Loucy (cell line): Measurements from ENCODE around the gene BFSP1.

Experiments used
- H2AFZ ChIP-seq: fragments of 200-600 bp; sonication (generic); 2 replicates; pipeline ENCODE4 v1.6.0; 2016; ENCODE audit warnings: antibody characterized with exemption, mild to moderate bottlenecking, low read length, moderate library complexity
- H3F3A ChIP-seq: fragments of 200-600 bp; 2 replicates; pipeline ENCODE4 v1.6.0; 2016; ENCODE audit warnings: antibody characterized with exemption, low read depth, mild to moderate bottlenecking
- H3K27me3 ChIP-seq: fragments of 200-600 bp; sonication (generic); 2 replicates; pipeline ENCODE4 v1.6.1; 2014; ENCODE audit warnings: low read length, mild to moderate bottlenecking; ENCODE audit not compliant: insufficient read depth, poor library complexity, severe bottlenecking
- H3K36me3 ChIP-seq: fragments of 200-600 bp; sonication (generic); 2 replicates; pipeline ENCODE4 v1.6.1; 2016; ENCODE audit warnings: low read length; ENCODE audit not compliant: insufficient read depth
- H3K4me1 ChIP-seq: fragments of 200-600 bp; sonication (generic); 2 replicates; pipeline ENCODE4 v1.5.1; 2014; ENCODE audit warnings: low read length, mild to moderate bottlenecking; ENCODE audit not compliant: insufficient read depth, poor library complexity, severe bottlenecking
- H3K4me2 ChIP-seq: fragments of 200-600 bp; sonication (generic); 2 replicates; pipeline ENCODE4 v1.6.0; 2014; ENCODE audit warnings: antibody characterized with exemption, low read length, low read depth, mild to moderate bottlenecking; ENCODE audit not compliant: poor library complexity, severe bottlenecking
- H3K4me3 ChIP-seq: fragments of 200-600 bp; sonication (generic); 2 replicates; pipeline ENCODE4 v1.5.1; 2014; ENCODE audit warnings: low read length, mild to moderate bottlenecking, mixed read lengths; ENCODE audit not compliant: poor library complexity, severe bottlenecking
- H3K79me2 ChIP-seq: fragments of 200-600 bp; sonication (generic); 2 replicates; pipeline ENCODE4 v1.6.1; 2014; ENCODE audit warnings: low read length; ENCODE audit not compliant: insufficient read depth
- H3K9ac ChIP-seq: fragments of 200-600 bp; sonication (generic); 2 replicates; pipeline ENCODE4 v1.6.0; 2014; ENCODE audit warnings: mild to moderate bottlenecking, low read depth, low read length, moderate library complexity; ENCODE audit not compliant: poor library complexity, severe bottlenecking
- H3K9me2 ChIP-seq: fragments of 200-600 bp; sonication (generic); replicated peaks from 2 replicates; pipeline ENCODE4 v1.6.1; 2016; ENCODE audit warnings: low read depth, low read length, mixed read lengths
- H3K9me3 ChIP-seq: fragments of 200-600 bp; sonication (generic); 2 replicates; pipeline ENCODE4 v1.6.1; 2014; ENCODE audit warnings: mild to moderate bottlenecking, antibody characterized with exemption, low read length, low read depth; ENCODE audit not compliant: insufficient read depth
- H4K20me1 ChIP-seq: fragments of 200-600 bp; sonication (generic); 2 replicates; pipeline ENCODE4 v1.6.0; 2014; ENCODE audit warnings: antibody characterized with exemption, low read length, mild to moderate bottlenecking; ENCODE audit not compliant: insufficient read depth, poor library complexity, severe bottlenecking
- CTCF ChIP-seq: fragments of 200-600 bp; sonication (generic); conservative IDR thresholded peaks from 2 replicates; pipeline ENCODE4 v1.5.1; 2014; ENCODE audit warnings: mild to moderate bottlenecking, antibody characterized with exemption, low read length
- EZH2phosphoT487 ChIP-seq: fragments of 200-600 bp; IDR thresholded peaks from 2 replicates; pipeline ENCODE4 v1.6.1; 2018; ENCODE audit warnings: antibody characterized with exemption, mild to moderate bottlenecking, moderate library complexity, borderline replicate concordance

The BFSP1 gene

GRCh38 chr20:17471606-17472187 lies 59.5 kb downstream of the BFSP1 start:
- H3K4me2 ChIP-seq: no peak overlapping the region
- no peaks in the 10 kb centered on the region for H3K4me1 ChIP-seq
- TF ChIP-seq CTCF: no peak
- TF ChIP-seq EZH2phosphoT487: no peak
- no peak overlapping the region for H3K9ac ChIP-seq
- no peaks in the 10 kb centered on the region for H3K27me3 ChIP-seq
- H3K9me2 ChIP-seq: no peaks in the 10 kb centered on the region
- H3K9me3 ChIP-seq: no peaks in the 10 kb centered on the region
- no peaks in the 10 kb centered on the region for H4K20me1 ChIP-seq
- no peaks in the 10 kb centered on the region for H3F3A ChIP-seq
- H3K36me3 ChIP-seq: no peaks in the 10 kb centered on the region
- H3K79me2 ChIP-seq: no peaks in the 10 kb centered on the region
- H3K4me3 ChIP-seq: no peak overlapping the region
- H2AFZ ChIP-seq: no peak overlapping the region

DNA sequence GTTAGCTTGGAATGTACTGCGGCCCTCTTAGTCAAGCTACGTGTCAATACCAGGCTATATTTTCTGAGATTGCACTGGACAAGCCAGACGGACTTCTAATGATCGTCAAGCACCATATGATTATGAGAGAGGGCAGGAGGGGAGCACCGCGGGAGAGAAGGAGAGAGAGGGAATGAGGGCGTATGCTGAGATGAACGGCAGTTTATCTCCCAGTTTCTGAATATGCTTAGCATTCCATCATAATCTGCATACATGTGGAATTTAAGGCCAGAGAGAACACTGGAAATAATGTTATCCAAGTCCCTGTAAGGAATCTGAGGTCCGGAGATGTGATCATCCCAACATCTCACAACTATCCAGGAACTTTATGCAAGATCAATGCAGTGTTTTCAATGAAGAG lies 60.2 kb downstream of the BFSP1 start:
- Histone ChIP-seq H3K27me3 (no peaks in the 10 kb centered on the region), H3K79me2 (no peaks in the 10 kb centered on the region), H3K36me3 (no peaks in the 10 kb centered on the region), H3K9ac (no peak overlapping the region), H3K9me3 (no peaks in the 10 kb centered on the region), H3K4me1 (no peaks in the 10 kb centered on the region), H4K20me1 (no peaks in the 10 kb centered on the region), H3F3A (no peaks in the 10 kb centered on the region), H3K9me2 (no peaks in the 10 kb centered on the region), H3K4me3 (no peak overlapping the region), H3K4me2 (no peak overlapping the region), H2AFZ (no peak overlapping the region)
- TF ChIP-seq CTCF: no peak
- no peak for TF ChIP-seq EZH2phosphoT487

- H3F3A ChIP-seq: no peaks in the 10 kb centered on the region
- H3K27me3 ChIP-seq: no peaks in the 10 kb centered on the region
- H3K4me2 ChIP-seq: no peak overlapping the region
- no peaks in the 10 kb centered on the region for H3K79me2 ChIP-seq
- no peak overlapping the region for H3K9ac ChIP-seq
- H3K4me3 ChIP-seq: no peak overlapping the region
- H3K36me3 ChIP-seq: no peaks in the 10 kb centered on the region
- H3K4me1 ChIP-seq: no peaks in the 10 kb centered on the region
- no peaks in the 10 kb centered on the region for H3K9me2 ChIP-seq
- H2AFZ ChIP-seq: no peak overlapping the region
- TF ChIP-seq CTCF: no peak
- TF ChIP-seq EZH2phosphoT487: no peak
- H3K9me3 ChIP-seq: no peaks in the 10 kb centered on the region
- H4K20me1 ChIP-seq: no peaks in the 10 kb centered on the region
These were observed 60.7 kb downstream of the BFSP1 start for GRCh38 chr20:17470521-17470920.
